ENCODE results near the gene KCNMB1. TPM values are rescaled to one million over a fixed set of nuclear protein-coding genes. Genes with fewer than 3 reads are reported as not detected.

KCNMB1 gene
- total RNA-seq, 4 donors from 2014 or later = 0.07 to 0.09 TPM; not detected in 2

DNA sequence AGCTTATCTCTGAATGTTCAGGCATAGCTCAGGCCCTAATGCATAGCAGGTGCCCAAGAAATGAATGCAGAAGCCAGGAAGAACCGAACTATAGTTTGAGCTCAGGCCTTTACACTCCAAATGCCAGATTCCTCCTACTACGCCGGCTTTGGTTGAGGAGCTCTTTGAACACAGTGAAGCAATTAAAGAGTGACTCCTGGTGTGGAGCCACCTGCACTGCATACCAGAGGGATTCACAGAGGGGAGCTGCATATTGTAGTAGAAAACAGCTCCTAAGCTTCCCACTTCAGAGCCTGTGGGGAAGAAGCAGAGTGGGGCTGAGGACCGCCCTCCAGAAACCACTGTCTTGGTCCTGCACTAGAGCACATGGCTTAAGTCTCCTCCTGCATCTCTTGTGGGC lies 14.5 kb upstream of the KCNMB1 start:
- H3K27ac ChIP-seq = no peak overlapping the region
- no peak for DNase-seq
- H3K4me3 ChIP-seq = no peak overlapping the region
- ATAC-seq = no peak
- in situ Hi-C loops (cut with MboI; ENCODE audit: low sequenced_read_pairs in 4 of 4) (no loop called here), intact Hi-C loops (cut with DNase I; ENCODE audit: low total_unique reads) (no loop called here)
- H3K9me3 ChIP-seq = no peaks in the 10 kb centered on the region
- no peak for TF ChIP-seq POLR2A (IDR thresholded peaks at IDR 0.05)
- TF ChIP-seq, protein P1, sequence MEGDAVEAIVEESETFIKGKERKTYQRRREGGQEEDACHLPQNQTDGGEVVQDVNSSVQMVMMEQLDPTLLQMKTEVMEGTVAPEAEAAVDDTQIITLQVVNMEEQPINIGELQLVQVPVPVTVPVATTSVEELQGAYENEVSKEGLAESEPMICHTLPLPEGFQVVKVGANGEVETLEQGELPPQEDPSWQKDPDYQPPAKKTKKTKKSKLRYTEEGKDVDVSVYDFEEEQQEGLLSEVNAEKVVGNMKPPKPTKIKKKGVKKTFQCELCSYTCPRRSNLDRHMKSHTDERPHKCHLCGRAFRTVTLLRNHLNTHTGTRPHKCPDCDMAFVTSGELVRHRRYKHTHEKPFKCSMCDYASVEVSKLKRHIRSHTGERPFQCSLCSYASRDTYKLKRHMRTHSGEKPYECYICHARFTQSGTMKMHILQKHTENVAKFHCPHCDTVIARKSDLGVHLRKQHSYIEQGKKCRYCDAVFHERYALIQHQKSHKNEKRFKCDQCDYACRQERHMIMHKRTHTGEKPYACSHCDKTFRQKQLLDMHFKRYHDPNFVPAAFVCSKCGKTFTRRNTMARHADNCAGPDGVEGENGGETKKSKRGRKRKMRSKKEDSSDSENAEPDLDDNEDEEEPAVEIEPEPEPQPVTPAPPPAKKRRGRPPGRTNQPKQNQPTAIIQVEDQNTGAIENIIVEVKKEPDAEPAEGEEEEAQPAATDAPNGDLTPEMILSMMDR (IDR thresholded peaks at IDR 0.05 in 4 of 5, conservative IDR thresholded peaks at IDR 0.05 in 1 of 5) = no peak
- H3K36me3 ChIP-seq = no peaks in the 10 kb centered on the region
- H3K4me1 ChIP-seq = no peaks in the 10 kb centered on the region
- H3K27me3 ChIP-seq = peaks cover 0 to 5% (median 0%) of the 10 kb centered on the region in 3 donors

DNA sequence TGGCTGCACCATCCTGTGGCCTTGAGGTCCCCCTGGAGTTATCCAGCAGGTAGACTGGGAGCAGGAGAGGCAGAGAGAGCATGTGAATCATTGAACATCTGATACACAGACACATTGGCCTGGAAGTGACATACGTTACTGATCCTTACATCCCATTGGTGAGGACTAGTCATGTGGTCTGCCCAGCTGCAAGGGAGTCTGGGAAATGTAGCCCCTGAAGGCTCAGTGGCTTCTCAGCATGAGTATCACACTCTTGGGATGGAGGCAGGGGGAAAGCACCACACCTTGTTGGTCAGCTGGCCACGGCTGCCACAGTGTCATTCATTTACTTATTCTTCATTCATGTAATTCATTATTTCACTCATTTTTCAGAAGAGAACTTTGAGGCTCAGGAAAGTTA lies 13.3 kb upstream of the KCNMB1 start:
- Histone ChIP-seq H3K27ac (no peak overlapping the region), H3K9me3 (no peaks in the 10 kb centered on the region), H3K27me3 (peaks cover 0 to 5% (median 0%) of the 10 kb centered on the region in 3 donors), H3K36me3 (no peaks in the 10 kb centered on the region), H3K4me3 (no peak overlapping the region), H3K4me1 (no peaks in the 10 kb centered on the region)
- intact Hi-C loops (cut with DNase I; ENCODE audit: low total_unique reads) = no loop called here
- TF ChIP-seq, protein P1 (IDR thresholded peaks at IDR 0.05 in 4 of 5, conservative IDR thresholded peaks at IDR 0.05 in 1 of 5) = no peak
- TF ChIP-seq POLR2A (IDR thresholded peaks at IDR 0.05) = no peak
- in situ Hi-C loops (cut with MboI; ENCODE audit: low sequenced_read_pairs in 4 of 4) = no loop called here
- ATAC-seq (no peak), DNase-seq (no peak)

DNA sequence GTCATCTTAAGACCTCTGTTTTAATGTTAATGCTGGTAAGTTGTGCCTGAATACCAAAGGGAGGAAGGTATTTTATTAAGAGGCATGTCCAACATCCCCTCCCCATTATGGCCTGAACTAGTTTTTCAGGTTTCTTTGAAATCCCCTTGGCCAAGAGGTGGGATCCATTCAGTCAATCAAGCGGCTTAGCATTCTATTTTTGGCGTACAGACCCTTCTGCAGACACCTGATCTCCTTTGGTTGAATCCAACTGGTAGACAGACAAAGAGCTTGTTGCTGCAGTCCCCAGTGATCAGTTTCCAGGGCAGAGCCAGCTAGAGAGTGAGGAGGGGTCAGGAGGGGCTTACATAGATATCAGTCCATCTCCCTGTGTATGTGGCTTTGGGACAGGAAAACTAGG lies 7.9 kb upstream of the KCNMB1 start:
- DNase-seq = no peak
- in situ Hi-C loops (cut with MboI; ENCODE audit: low sequenced_read_pairs in 4 of 4) (no loop called here), intact Hi-C loops (cut with DNase I; ENCODE audit: low total_unique reads) (no loop called here)
- no peak for ATAC-seq
- Histone ChIP-seq H3K4me1 (no peaks in the 10 kb centered on the region), H3K4me3 (no peak overlapping the region), H3K27me3 (peaks cover 0 to 2% (median 0%) of the 10 kb centered on the region in 3 donors), H3K9me3 (no peaks in the 10 kb centered on the region), H3K27ac (no peak overlapping the region), H3K36me3 (no peaks in the 10 kb centered on the region)
- TF ChIP-seq POLR2A (IDR thresholded peaks at IDR 0.05) = no peak
- TF ChIP-seq, protein P1 (IDR thresholded peaks at IDR 0.05 in 4 of 5, conservative IDR thresholded peaks at IDR 0.05 in 1 of 5) = no peak

DNA sequence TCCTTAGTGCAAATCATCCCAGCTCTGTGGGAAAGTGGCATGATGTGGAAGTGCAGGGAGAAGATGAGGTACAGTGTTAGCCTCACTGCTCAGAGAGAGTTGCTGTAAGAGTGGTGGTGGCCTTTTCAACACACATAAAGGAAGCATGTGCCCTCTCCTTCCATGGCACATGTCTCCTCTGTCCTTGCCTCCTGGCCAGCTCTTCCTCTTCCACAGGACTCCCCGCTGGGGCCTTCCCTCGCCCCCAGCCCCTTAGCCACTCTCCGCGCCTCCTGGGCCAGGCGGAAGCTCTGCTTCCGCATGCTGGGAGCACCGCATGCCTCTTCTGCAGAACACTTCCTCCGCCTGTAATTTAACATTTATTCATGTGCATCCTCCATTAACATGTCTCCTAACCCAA lies 4.8 kb upstream of the KCNMB1 start:
- intact Hi-C loops (cut with DNase I; ENCODE audit: low total_unique reads) (no loop called here), in situ Hi-C loops (cut with MboI; ENCODE audit: low sequenced_read_pairs in 4 of 4) (no loop called here)

More for the DNA sequence above, 4.8 kb upstream of the KCNMB1 start:
- no peaks in the 10 kb centered on the region for H3K36me3 ChIP-seq
- H3K4me1 ChIP-seq = no peaks in the 10 kb centered on the region
- peaks cover 0 to 8% (median 4%) of the 10 kb centered on the region in 3 donors for H3K27me3 ChIP-seq
- DNase-seq (no peak), ATAC-seq (no peak)
- no peak overlapping the region for H3K27ac ChIP-seq
- H3K4me3 ChIP-seq = no peak overlapping the region
- no peaks in the 10 kb centered on the region for H3K9me3 ChIP-seq
- no peak for TF ChIP-seq POLR2A (IDR thresholded peaks at IDR 0.05)
- TF ChIP-seq, protein P1 (IDR thresholded peaks at IDR 0.05 in 4 of 5, conservative IDR thresholded peaks at IDR 0.05 in 1 of 5) = no peak
